ENCODE data around the gene AADACL4. TPM values are rescaled to one million over a fixed set of nuclear protein-coding genes. Genes with fewer than 3 reads are reported as not detected.
"Not testable (repeated sequence)": the region's sequence is repeated elsewhere in the genome, so short reads cannot be mapped to it uniquely, and the experiment has no call there.

Gene AADACL4
- total RNA-seq, 1 donor, result not detected

- Histone ChIP-seq H3K4me3 (ENCODE audit: low read length) (no peak overlapping the region), H3K27me3 (ENCODE audit: insufficient read depth, low read length) (no peaks in the 10 kb centered on the region), H3K9me3 (ENCODE audit: low read depth, low read length) (no peaks in the 10 kb centered on the region), H3K4me1 (ENCODE audit: insufficient read depth, low read length) (peaks cover 39% of the 10 kb centered on the region)
Measured at GRCh38 chr1:12634156-12634555, 9.7 kb upstream of the AADACL4 start.

- Histone ChIP-seq H3K9me3 (ENCODE audit: low read depth, low read length) (peaks cover 4% of the 10 kb centered on the region), H3K4me3 (ENCODE audit: low read length) (no peak overlapping the region), H3K4me1 (ENCODE audit: insufficient read depth, low read length) (peaks cover 39% of the 10 kb centered on the region), H3K27me3 (ENCODE audit: insufficient read depth, low read length) (no peaks in the 10 kb centered on the region)
Measured at GRCh38 chr1:12634696-12635202, 9.1 kb upstream of the AADACL4 start.

- Histone ChIP-seq H3K4me1 (ENCODE audit: insufficient read depth, low read length) (peaks cover 28% of the 10 kb centered on the region), H3K9me3 (ENCODE audit: low read depth, low read length) (peaks cover 19% of the 10 kb centered on the region), H3K27me3 (ENCODE audit: insufficient read depth, low read length) (no peaks in the 10 kb centered on the region), H3K4me3 (ENCODE audit: low read length) (no peak overlapping the region)
Measured at GRCh38 chr1:12636098-12636950, 7.6 kb upstream of the AADACL4 start.

GRCh38 chr1:12637693-12638092 lies 6.2 kb upstream of the AADACL4 start:
- H3K27me3 ChIP-seq (ENCODE audit: insufficient read depth, low read length), result no peaks in the 10 kb centered on the region

GRCh38 chr1:12640237-12640957 lies 3.5 kb upstream of the AADACL4 start:
- H3K9me3 ChIP-seq (ENCODE audit: low read depth, low read length), result peaks cover 19% of the 10 kb centered on the region
- H3K4me1 ChIP-seq (ENCODE audit: insufficient read depth, low read length), result no peaks in the 10 kb centered on the region
- H3K27me3 ChIP-seq (ENCODE audit: insufficient read depth, low read length), result no peaks in the 10 kb centered on the region

More at GRCh38 chr1:12637693-12638092, 6.2 kb upstream of the AADACL4 start:
- no peak overlapping the region for H3K4me3 ChIP-seq (ENCODE audit: low read length)
- H3K4me1 ChIP-seq (ENCODE audit: insufficient read depth, low read length), result peaks cover 14% of the 10 kb centered on the region
- peaks cover 19% of the 10 kb centered on the region for H3K9me3 ChIP-seq (ENCODE audit: low read depth, low read length)

GRCh38 chr1:12640958-12641272 lies 3.0 kb upstream of the AADACL4 start:
- H3K4me1 ChIP-seq (ENCODE audit: insufficient read depth, low read length), result no peaks in the 10 kb centered on the region
- no peak overlapping the region for H3K4me3 ChIP-seq (ENCODE audit: low read length)
- no peaks in the 10 kb centered on the region for H3K27me3 ChIP-seq (ENCODE audit: insufficient read depth, low read length)
- peaks cover 19% of the 10 kb centered on the region for H3K9me3 ChIP-seq (ENCODE audit: low read depth, low read length)

More at GRCh38 chr1:12640237-12640957, 3.5 kb upstream of the AADACL4 start:
- H3K4me3 ChIP-seq (ENCODE audit: low read length), result no peak overlapping the region

GRCh38 chr1:12643079-12643478 lies 806 bp upstream of the AADACL4 start:
- Histone ChIP-seq H3K4me1 (ENCODE audit: insufficient read depth, low read length) (no peaks in the 10 kb centered on the region), H3K27me3 (ENCODE audit: insufficient read depth, low read length) (no peaks in the 10 kb centered on the region), H3K4me3 (ENCODE audit: low read length) (no peak overlapping the region), H3K9me3 (ENCODE audit: low read depth, low read length) (peaks cover 19% of the 10 kb centered on the region)

- no peaks in the 10 kb centered on the region for H3K27me3 ChIP-seq (ENCODE audit: insufficient read depth, low read length)
- peaks cover 19% of the 10 kb centered on the region for H3K9me3 ChIP-seq (ENCODE audit: low read depth, low read length)
- H3K4me3 ChIP-seq (ENCODE audit: low read length), result no peak overlapping the region
- H3K4me1 ChIP-seq (ENCODE audit: insufficient read depth, low read length), result no peaks in the 10 kb centered on the region
Measured at GRCh38 chr1:12644237-12644636, 352 bp downstream of the AADACL4 start.

GRCh38 chr1:12644829-12645228 lies 944 bp downstream of the AADACL4 start:
- Histone ChIP-seq H3K9me3 (ENCODE audit: low read depth, low read length) (peaks cover 14% of the 10 kb centered on the region), H3K27me3 (ENCODE audit: insufficient read depth, low read length) (no peaks in the 10 kb centered on the region), H3K4me3 (ENCODE audit: low read length) (no peak overlapping the region), H3K4me1 (ENCODE audit: insufficient read depth, low read length) (no peaks in the 10 kb centered on the region)

GRCh38 chr1:12645401-12645800 lies 1.5 kb downstream of the AADACL4 start:
- H3K9me3 ChIP-seq (ENCODE audit: low read depth, low read length); H3K4me3 ChIP-seq (ENCODE audit: low read length); H3K4me1 ChIP-seq (ENCODE audit: insufficient read depth, low read length); H3K27me3 ChIP-seq (ENCODE audit: insufficient read depth, low read length): not testable (repeated sequence)

- no peaks in the 10 kb centered on the region for H3K9me3 ChIP-seq (ENCODE audit: low read depth, low read length)
- H3K4me3 ChIP-seq (ENCODE audit: low read length), result no peak overlapping the region
- no peaks in the 10 kb centered on the region for H3K27me3 ChIP-seq (ENCODE audit: insufficient read depth, low read length)
- no peaks in the 10 kb centered on the region for H3K4me1 ChIP-seq (ENCODE audit: insufficient read depth, low read length)
Measured at GRCh38 chr1:12648741-12649140, 4.9 kb downstream of the AADACL4 start.

- Histone ChIP-seq H3K9me3 (ENCODE audit: low read depth, low read length) (no peaks in the 10 kb centered on the region), H3K4me3 (ENCODE audit: low read length) (no peak overlapping the region), H3K4me1 (ENCODE audit: insufficient read depth, low read length) (no peaks in the 10 kb centered on the region), H3K27me3 (ENCODE audit: insufficient read depth, low read length) (no peaks in the 10 kb centered on the region)
Measured at GRCh38 chr1:12649971-12650421, 6.1 kb downstream of the AADACL4 start.

GRCh38 chr1:12654004-12654567 lies 10.2 kb downstream of the AADACL4 start:
- Histone ChIP-seq H3K4me3 (ENCODE audit: low read length) (no peak overlapping the region), H3K9me3 (ENCODE audit: low read depth, low read length) (no peaks in the 10 kb centered on the region), H3K27me3 (ENCODE audit: insufficient read depth, low read length) (no peaks in the 10 kb centered on the region), H3K4me1 (ENCODE audit: insufficient read depth, low read length) (peaks cover 3% of the 10 kb centered on the region)

GRCh38 chr1:12654657-12655056 lies 10.8 kb downstream of the AADACL4 start:
- Histone ChIP-seq H3K27me3 (ENCODE audit: insufficient read depth, low read length) (no peaks in the 10 kb centered on the region), H3K9me3 (ENCODE audit: low read depth, low read length) (no peaks in the 10 kb centered on the region), H3K4me3 (ENCODE audit: low read length) (no peak overlapping the region), H3K4me1 (ENCODE audit: insufficient read depth, low read length) (peaks cover 3% of the 10 kb centered on the region)

- Histone ChIP-seq H3K4me1 (ENCODE audit: insufficient read depth, low read length) (peaks cover 3% of the 10 kb centered on the region), H3K9me3 (ENCODE audit: low read depth, low read length) (no peaks in the 10 kb centered on the region), H3K27me3 (ENCODE audit: insufficient read depth, low read length) (no peaks in the 10 kb centered on the region), H3K4me3 (ENCODE audit: low read length) (no peak overlapping the region)
Measured at GRCh38 chr1:12656575-12656974, 12.7 kb downstream of the AADACL4 start.

Measured in mononuclear cell (primary cell).